SK-N-SH treated with all-trans-retinoic acid at 6 μM for 48 hours (cell line): Measurements from ENCODE around the gene CALML6.

ENCODE experiments used
- ATAC-seq: fragments of 200-7000 bp; cut with Tn5 transposase; 3 replicates; pipeline ENCODE4 v1.9.1; 2020; ENCODE audit warnings: mild to moderate bottlenecking, moderate library complexity
- ARNTL ChIP-seq: fragments of 450-650 bp; formaldehyde crosslinking; IDR thresholded peaks from 2 replicates; pipeline ENCODE4 v1.5.0; 2020; ENCODE audit warnings: low read depth, mild to moderate bottlenecking, moderate library complexity, borderline replicate concordance
- BACH2 ChIP-seq: fragments of 250-450 bp; sonication (Bioruptor Pico); IDR thresholded peaks from 2 replicates; pipeline ENCODE4 v1.9.0; 2021; ENCODE audit warnings: mild to moderate bottlenecking, borderline replicate concordance
- CREB5 ChIP-seq: fragments of 250-450 bp; sonication (Bioruptor Pico); IDR thresholded peaks from 2 replicates; pipeline ENCODE4 v1.5.1; 2020; ENCODE audit warnings: low read depth, mild to moderate bottlenecking, moderate library complexity
- CSDC2 ChIP-seq: fragments of 250-450 bp; sonication (Bioruptor Pico); IDR thresholded peaks from 2 replicates; pipeline ENCODE4 v1.5.0; 2020; ENCODE audit warnings: mild to moderate bottlenecking, moderate library complexity
- CSRNP3 ChIP-seq: fragments of 250-450 bp; sonication (Bioruptor Pico); IDR thresholded peaks from 2 replicates; pipeline ENCODE4 v1.5.1; 2021; ENCODE audit warnings: mild to moderate bottlenecking, moderate library complexity
- ESRRG ChIP-seq: fragments of 250-450 bp; sonication (Bioruptor Pico); IDR thresholded peaks from 2 replicates; pipeline ENCODE4 v1.6.1; 2021; ENCODE audit warnings: mild to moderate bottlenecking
- GLIS3 ChIP-seq: fragments of 250-450 bp; sonication (Bioruptor Pico); IDR thresholded peaks from 2 replicates; pipeline ENCODE4 v1.5.0; 2020; ENCODE audit warnings: mild to moderate bottlenecking, moderate library complexity
- ISL1 ChIP-seq: fragments of 250-450 bp; sonication (Bioruptor Pico); IDR thresholded peaks from 2 replicates; pipeline ENCODE4 v2.1.2; 2022; ENCODE audit warnings: mild to moderate bottlenecking, moderate library complexity
- OSR1 ChIP-seq: fragments of 250-450 bp; sonication (Bioruptor Pico); IDR thresholded peaks from 2 replicates; pipeline ENCODE4 v1.8.0; 2022; ENCODE audit warnings: moderate library complexity, mild to moderate bottlenecking, inconsistent platforms
- PATZ1 ChIP-seq: fragments of 250-450 bp; sonication (Bioruptor Pico); IDR thresholded peaks from 2 replicates; pipeline ENCODE4 v1.8.0; 2020; ENCODE audit warnings: mild to moderate bottlenecking, moderate library complexity, borderline replicate concordance
- POU6F1 ChIP-seq: fragments of 250-450 bp; sonication (Bioruptor Pico); IDR thresholded peaks from 2 replicates; pipeline ENCODE4 v1.8.0; 2021; ENCODE audit warnings: low read depth, mild to moderate bottlenecking, moderate library complexity, borderline replicate concordance
- RARB ChIP-seq: fragments of 250-450 bp; sonication (Bioruptor Pico); IDR thresholded peaks from 2 replicates; pipeline ENCODE4 v1.8.0; 2021; ENCODE audit warnings: mild to moderate bottlenecking, moderate library complexity
- SNAI2 ChIP-seq: fragments of 250-450 bp; sonication (Bioruptor Pico); IDR thresholded peaks from 2 replicates; pipeline ENCODE4 v1.5.0; 2020; ENCODE audit warnings: mild to moderate bottlenecking, moderate library complexity
- TCF4 ChIP-seq: fragments of 250-450 bp; sonication (Bioruptor Pico); IDR thresholded peaks from 2 replicates; pipeline ENCODE4 v1.8.0; 2021; ENCODE audit warnings: mild to moderate bottlenecking, moderate library complexity, borderline replicate concordance
- TOX ChIP-seq: fragments of 250-450 bp; sonication (Bioruptor Pico); IDR thresholded peaks from 2 replicates; pipeline ENCODE4 v1.8.0; 2021; ENCODE audit warnings: mild to moderate bottlenecking, moderate library complexity, borderline replicate concordance
- TSHZ2 ChIP-seq: fragments of 250-450 bp; sonication (Bioruptor Pico); IDR thresholded peaks from 2 replicates; pipeline ENCODE4 v1.5.0; 2020; ENCODE audit warnings: mild to moderate bottlenecking, moderate library complexity
- ZC3H10 ChIP-seq: fragments of 250-450 bp; sonication (Bioruptor Pico); IDR thresholded peaks from 2 replicates; pipeline ENCODE4 v1.5.1; 2021; ENCODE audit warnings: mild to moderate bottlenecking, moderate library complexity
- ZFP3 ChIP-seq: fragments of 250-450 bp; sonication (Bioruptor Pico); IDR thresholded peaks from 2 replicates; pipeline ENCODE4 v1.5.0; 2020; ENCODE audit warnings: mild to moderate bottlenecking, moderate library complexity
- ZFP30 ChIP-seq: fragments of 450-650 bp; formaldehyde crosslinking; IDR thresholded peaks from 2 replicates; pipeline ENCODE4 v1.5.0; 2022; ENCODE audit warnings: mild to moderate bottlenecking, moderate library complexity
- ZNF565 ChIP-seq: fragments of 450-650 bp; formaldehyde crosslinking; conservative IDR thresholded peaks from 2 replicates; pipeline ENCODE4 v1.5.0; 2020; ENCODE audit warnings: low read depth, mild to moderate bottlenecking, moderate library complexity
- ZNF70 ChIP-seq: fragments of 450-650 bp; formaldehyde crosslinking; IDR thresholded peaks from 2 replicates; pipeline ENCODE4 v1.5.0; 2020; ENCODE audit warnings: mild to moderate bottlenecking, moderate library complexity
- ZNF8 ChIP-seq: fragments of 450-650 bp; formaldehyde crosslinking; IDR thresholded peaks from 2 replicates; pipeline ENCODE4 v1.5.0; 2020; ENCODE audit warnings: mild to moderate bottlenecking, moderate library complexity

Gene CALML6

GRCh38 chr1:1943834-1944570 is 28.9 kb downstream of the CALML6 start (continued):
- no peak for TF ChIP-seq TSHZ2
- TF ChIP-seq ISL1 (CRISPR knock-in tag): no peak
- TF ChIP-seq ZFP3 (CRISPR knock-in tag): no peak
- TF ChIP-seq ZNF8 (CRISPR knock-in tag): no peak
- no peak for TF ChIP-seq GLIS3 (CRISPR knock-in tag)
- TF ChIP-seq, all 23 proteins: peak for 0

- ATAC-seq: no peak
- TF ChIP-seq ZNF565 (CRISPR knock-in tag): no peak
- TF ChIP-seq ZFP3 (CRISPR knock-in tag): no peak
- no peak for TF ChIP-seq ZNF8 (CRISPR knock-in tag)
- no peak for TF ChIP-seq CREB5 (CRISPR knock-in tag)
- TF ChIP-seq ZNF70 (CRISPR knock-in tag): no peak
- TF ChIP-seq OSR1: no peak
- no peak for TF ChIP-seq TCF4 (CRISPR knock-in tag)
- no peak for TF ChIP-seq SNAI2 (CRISPR knock-in tag)
- no peak for TF ChIP-seq CSDC2 (CRISPR knock-in tag)
- no peak for TF ChIP-seq PATZ1 (CRISPR knock-in tag)
- TF ChIP-seq TOX: no peak
- no peak for TF ChIP-seq CSRNP3
- no peak for TF ChIP-seq ZC3H10 (CRISPR knock-in tag)
- TF ChIP-seq ESRRG (CRISPR knock-in tag): no peak
- TF ChIP-seq POU6F1 (CRISPR knock-in tag): no peak
- TF ChIP-seq BACH2 (CRISPR knock-in tag): no peak
- no peak for TF ChIP-seq ARNTL (CRISPR knock-in tag)
- TF ChIP-seq ZFP30 (CRISPR knock-in tag): no peak
- TF ChIP-seq GLIS3 (CRISPR knock-in tag): no peak
These were observed 30.8 kb downstream of the CALML6 start for GRCh38 chr1:1945782-1946393.

GRCh38 chr1:1946540-1946939 is 31.5 kb downstream of the CALML6 start:
- TF ChIP-seq ZNF565 (CRISPR knock-in tag) (no peak), TOX (no peak), OSR1 (no peak), RARB (CRISPR knock-in tag) (no peak)
- ATAC-seq: no peak
